WTC11 (cell line): ENCODE data around the gene FOXP1.

Experiments
- ATF2 ChIP-seq: sonication (generic); formaldehyde crosslinking; IDR thresholded peaks from 2 replicates; pipeline ENCODE4 v1.8.1; 2022; ENCODE audit warnings: low read depth, missing genetic modification reagents, borderline replicate concordance
- CTCF ChIP-seq: fragments of 200-600 bp; IDR thresholded peaks from 2 replicates; pipeline ENCODE4 v1.8.0; 2022; ENCODE audit warnings: antibody characterized with exemption
- E2F4 ChIP-seq: sonication (generic); formaldehyde crosslinking; IDR thresholded peaks from 2 replicates; pipeline ENCODE4 v1.8.1; 2022; ENCODE audit warnings: low read depth, mild to moderate bottlenecking, moderate library complexity, missing genetic modification reagents, borderline replicate concordance
- GABPB1 ChIP-seq: sonication (generic); formaldehyde crosslinking; IDR thresholded peaks from 2 replicates; pipeline ENCODE4 v1.8.1; 2023; ENCODE audit warnings: mild to moderate bottlenecking, missing genetic modification reagents
- NFYB ChIP-seq: sonication (generic); formaldehyde crosslinking; conservative IDR thresholded peaks from 2 replicates; pipeline ENCODE4 v1.8.0; 2022; ENCODE audit warnings: low read depth, missing genetic modification reagents
- RELA ChIP-seq: sonication (generic); formaldehyde crosslinking; IDR thresholded peaks from 2 replicates; pipeline ENCODE4 v1.8.1; 2022; ENCODE audit warnings: missing genetic modification reagents, mild to moderate bottlenecking, borderline replicate concordance
- TEAD4 ChIP-seq: sonication (generic); formaldehyde crosslinking; IDR thresholded peaks from 2 replicates; pipeline ENCODE4 v1.8.0; 2022; ENCODE audit warnings: mild to moderate bottlenecking, missing genetic modification reagents

- TF ChIP-seq CTCF (no peak), RELA (CRISPR knock-in tag) (no peak), E2F4 (CRISPR knock-in tag) (no peak), TEAD4 (CRISPR knock-in tag) (no peak), ATF2 (CRISPR knock-in tag) (no peak), GABPB1 (CRISPR knock-in tag) (no peak), NFYB (CRISPR knock-in tag) (no peak)
Measured at GRCh38 chr3:71231680-71232079, 351.8 kb downstream of the FOXP1 start.
